SH-SY5Y (cell line): ENCODE measurements around the gene WDR20.

Experiments
- GATA2 ChIP-seq: IDR thresholded peaks from 2 replicates; pipeline ENCODE4 v1.6.1; 2011; ENCODE audit warnings: mild to moderate bottlenecking, low read depth, low read length
- GATA3 ChIP-seq: IDR thresholded peaks from 2 replicates; pipeline ENCODE4 v1.6.1; 2011; ENCODE audit warnings: low read depth, mild to moderate bottlenecking, low read length, moderate library complexity

DNA sequence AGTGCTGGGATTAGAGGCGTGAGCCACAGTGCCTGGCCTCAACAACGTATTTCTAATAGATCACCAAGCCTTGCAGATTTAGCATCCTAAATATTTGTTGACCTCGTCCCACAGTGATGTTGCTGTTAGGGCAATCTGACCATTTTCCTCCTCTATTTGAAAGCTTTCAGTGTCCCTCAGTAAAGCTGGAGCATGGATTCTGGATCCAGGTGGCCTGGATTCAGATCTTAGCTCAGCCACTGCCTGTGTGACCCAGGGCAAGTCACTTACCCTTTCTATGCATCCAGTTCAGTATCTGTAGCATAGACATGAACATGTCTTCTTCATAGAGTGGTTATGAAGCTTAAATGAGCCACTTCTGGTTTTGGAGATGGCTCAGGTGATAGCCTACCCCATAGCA lies 49.0 kb upstream of the WDR20 start:
- no peak for TF ChIP-seq GATA3
- no peak for TF ChIP-seq GATA2
